Cardiac muscle cell (in vitro differentiated cells and primary cell): ENCODE measurements around the gene TRIM14. TPM values are rescaled to one million over a fixed set of nuclear protein-coding genes. Genes with fewer than 3 reads are reported as not detected.
"Not testable (repeated sequence)": the region's sequence is repeated elsewhere in the genome, so short reads cannot be mapped to it uniquely, and the experiment has no call there.

Source experiments
- DNase-seq, 2 donors: peaks; one replicate each; pipeline versions ENCODE4 v3.0.0 to v3.0.0-alpha.2; 2010 to 2017; ENCODE audit warnings: low read depth in 1 of 2, low spot score in 1 of 2
- H3K27ac ChIP-seq: fragments of 200-600 bp; sonication (generic); 2 replicates; pipeline ENCODE4 v1.5.1; 2016
- H3K27me3 ChIP-seq: fragments of 200-600 bp; sonication (generic); 2 replicates; pipeline ENCODE4 v1.6.0; 2016; ENCODE audit warnings: control low read depth
- H3K36me3 ChIP-seq: fragments of 200-600 bp; sonication (generic); 2 replicates; pipeline ENCODE4 v1.5.1; 2016; ENCODE audit warnings: control low read depth
- H3K4me1 ChIP-seq: fragments of 200-600 bp; sonication (generic); 2 replicates; pipeline ENCODE4 v1.8.1; 2017; ENCODE audit warnings: low read depth, mild to moderate bottlenecking, mixed run types
- H3K4me3 ChIP-seq: fragments of 200-600 bp; sonication (generic); 2 replicates; pipeline ENCODE4 v1.5.1; 2016; ENCODE audit warnings: mild to moderate bottlenecking
- H3K9me3 ChIP-seq: fragments of 200-600 bp; sonication (generic); 2 replicates; pipeline ENCODE4 v1.5.1; 2017; ENCODE audit warnings: low read depth, mild to moderate bottlenecking, control low read depth
- CTCF ChIP-seq: IDR thresholded peaks from 2 replicates; pipeline ENCODE4 v1.5.1; 2012; ENCODE audit warnings: low read depth, mild to moderate bottlenecking, low read length
- polyA plus RNA-seq: library from polyadenylated mRNA; unstranded; fragments of >200 nt; fragmentation: Nextera tagmentation; extraction: Ambion mirVana; gene quantifications from 2 replicates; pipeline ENCODE4 v1.2.1, GENCODE V29; 2016
- total RNA-seq: library from RNA; depleted of rRNA; stranded (reverse); fragments of >200 nt; gene quantifications from 2 replicates; pipeline ENCODE4 v1.2.3, GENCODE V29; 2016

TRIM14 gene
- total and polyA plus RNA-seq, 2 experiments from 2014 or later = 0.57 to 1.5 TPM

GRCh38 chr9:98080780-98081179 is 38.2 kb downstream of the TRIM14 start:
- H3K4me1 ChIP-seq = peaks cover 7% of the 10 kb centered on the region
- no peaks in the 10 kb centered on the region for H3K27me3 ChIP-seq
- H3K4me3 ChIP-seq = no peak overlapping the region
- peaks cover 8% of the 10 kb centered on the region for H3K36me3 ChIP-seq
- DNase-seq = no peak
- TF ChIP-seq CTCF = no peak
- no peaks in the 10 kb centered on the region for H3K9me3 ChIP-seq
- no peak overlapping the region for H3K27ac ChIP-seq

GRCh38 chr9:98080326-98080725 is 38.7 kb downstream of the TRIM14 start:
- no peak overlapping the region for H3K4me3 ChIP-seq
- no peak for TF ChIP-seq CTCF
- H3K9me3 ChIP-seq = no peaks in the 10 kb centered on the region
- no peaks in the 10 kb centered on the region for H3K27me3 ChIP-seq
- peaks cover 8% of the 10 kb centered on the region for H3K36me3 ChIP-seq
- H3K27ac ChIP-seq = no peak overlapping the region
- peaks cover 3% of the 10 kb centered on the region for H3K4me1 ChIP-seq
- no peak for DNase-seq

GRCh38 chr9:98078895-98079294 is 40.1 kb downstream of the TRIM14 start:
- TF ChIP-seq CTCF = no peak
- no peak overlapping the region for H3K27ac ChIP-seq
- H3K36me3 ChIP-seq = peaks cover 8% of the 10 kb centered on the region
- no peak overlapping the region for H3K4me3 ChIP-seq
- no peaks in the 10 kb centered on the region for H3K9me3 ChIP-seq
- H3K27me3 ChIP-seq = no peaks in the 10 kb centered on the region
- DNase-seq = no peak
- H3K4me1 ChIP-seq = no peaks in the 10 kb centered on the region

GRCh38 chr9:98076514-98076890 is 42.5 kb downstream of the TRIM14 start:
- not testable (repeated sequence) for H3K4me1 ChIP-seq, H3K9me3 ChIP-seq, H3K27ac ChIP-seq, H3K36me3 ChIP-seq, DNase-seq, H3K4me3 ChIP-seq, H3K27me3 ChIP-seq

- peak in 1 of 2 donors; percentile 78 for DNase-seq
- TF ChIP-seq CTCF = no peak
- no peaks in the 10 kb centered on the region for H3K4me1 ChIP-seq
- no peak overlapping the region for H3K4me3 ChIP-seq
- no peaks in the 10 kb centered on the region for H3K9me3 ChIP-seq
- no peaks in the 10 kb centered on the region for H3K27me3 ChIP-seq
- H3K27ac ChIP-seq = no peak overlapping the region
- H3K36me3 ChIP-seq = no peaks in the 10 kb centered on the region
Observed at GRCh38 chr9:98075332-98075805, 43.7 kb downstream of the TRIM14 start.

GRCh38 chr9:98074115-98074990 is 44.7 kb downstream of the TRIM14 start:
- H3K36me3 ChIP-seq = no peaks in the 10 kb centered on the region
- no peaks in the 10 kb centered on the region for H3K9me3 ChIP-seq
- no peaks in the 10 kb centered on the region for H3K27me3 ChIP-seq
- TF ChIP-seq CTCF = peak; percentile 95
- no peak overlapping the region for H3K4me3 ChIP-seq
- H3K4me1 ChIP-seq = no peaks in the 10 kb centered on the region
- no peak overlapping the region for H3K27ac ChIP-seq
- peak; percentile 64 to 71 for DNase-seq
